Gastrocnemius medialis (tissue), 4 donors: Measurements from ENCODE around the gene LRCH3. TPM values are rescaled to one million over a fixed set of nuclear protein-coding genes. Genes with fewer than 3 reads are reported as not detected.
"Not testable (repeated sequence)": the region's sequence is repeated elsewhere in the genome, so short reads cannot be mapped to it uniquely, and the experiment has no call there.

Experiments used
- ATAC-seq, 2 donors: fragments of 150-250 bp; one replicate each; pipeline ENCODE4 v1.9.1; 2016
- DNase-seq, 2 donors: peaks; one replicate each; pipeline ENCODE4 v3.0.0-alpha.2; 2019
- H3K27ac ChIP-seq, 4 donors: fragments of 200-600 bp; sonication (generic); 1 replicate in 1 of 4; 2 replicates in 3 of 4; pipeline ENCODE4 v1.5.1; 2016 to 2018; ENCODE audit warnings: mild to moderate bottlenecking in 2 of 4, moderate library complexity in 1 of 4
- H3K27me3 ChIP-seq, 3 donors: fragments of 200-600 bp; sonication (generic) in 2 of 3; 1 replicate in 1 of 3; 2 replicates in 2 of 3; pipeline versions ENCODE4 v1.5.1 to v1.6.0; 2016 to 2019; ENCODE audit warnings: mild to moderate bottlenecking in 1 of 3, moderate library complexity in 1 of 3
- H3K36me3 ChIP-seq, 2 donors: fragments of 200-600 bp; sonication (generic) in 1 of 2; one replicate each; pipeline ENCODE4 v1.5.1; 2017 to 2018
- H3K4me1 ChIP-seq, 2 donors: fragments of 200-600 bp; sonication (generic) in 1 of 2; one replicate each; pipeline ENCODE4 v1.5.1; 2016 to 2017; ENCODE audit warnings: mild to moderate bottlenecking in 2 of 2
- H3K4me3 ChIP-seq, 4 donors: fragments of 200-600 bp; sonication (generic) in 3 of 4; 1 replicate in 1 of 4; 2 replicates in 3 of 4; pipeline ENCODE4 v1.5.1; 2016 to 2019; ENCODE audit warnings: mild to moderate bottlenecking in 2 of 4
- H3K9me3 ChIP-seq, 3 donors: fragments of 200-600 bp; sonication (generic) in 2 of 3; 1 replicate in 1 of 3; 2 replicates in 2 of 3; pipeline ENCODE4 v1.5.1; 2016 to 2019
- CTCF ChIP-seq, 5 experiments: fragments of 450-650 bp in 3 of 5; fragments of 200-600 bp in 2 of 5; sonication (generic) in 2 of 5; IDR thresholded peaks in 4 of 5; conservative IDR thresholded peaks in 1 of 5; 1 replicate in 4 of 5; 2 replicates in 1 of 5; pipeline ENCODE4 v1.5.1; 2016 to 2019; ENCODE audit warnings: antibody characterized with exemption in 5 of 5, mild to moderate bottlenecking in 3 of 5, moderate library complexity in 3 of 5
- POLR2A ChIP-seq, 2 donors: fragments of 450-650 bp; IDR thresholded peaks; one replicate each; pipeline ENCODE4 v1.6.1; 2017; ENCODE audit warnings: antibody characterized with exemption in 2 of 2, mild to moderate bottlenecking in 2 of 2, moderate library complexity in 2 of 2
- in situ Hi-C, 4 donors: fragments of 200-750 bp; cut with MboI; loops; one replicate each; pipeline versions ENCODE4 v1.15.0 to v1.8.0; 2017; ENCODE audit warnings: low sequenced_read_pairs in 4 of 4
- intact Hi-C: fragments of 100-400 bp; cut with DNase I; formaldehyde crosslinking; loops from one replicate; pipeline ENCODE4 v1.15.1; 2023; ENCODE audit warnings: low total_unique reads
- total RNA-seq, 4 donors: library from RNA; depleted of rRNA; stranded (reverse); fragments of >200 nt; gene quantifications; one replicate each; pipeline versions ENCODE4 v1.1.0 to v1.2.3, GENCODE V29; 2016

The LRCH3 gene
- total RNA-seq, 4 donors from 2014 or later = 18.0 to 126 (median 26.7) TPM

GRCh38 chr3:197906850-197907187 is 115.8 kb downstream of the LRCH3 start:
- in situ Hi-C loops = no loop called here
- intact Hi-C loops = no loop called here
- no peak overlapping the region for H3K27ac ChIP-seq

GRCh38 chr3:197907196-197907595 is 116.1 kb downstream of the LRCH3 start:
- in situ Hi-C loops = no loop called here
- ATAC-seq (no peak), DNase-seq (no peak)
- no peak overlapping the region for H3K27ac ChIP-seq
- no peaks in the 10 kb centered on the region for H3K9me3 ChIP-seq
- no peaks in the 10 kb centered on the region for H3K27me3 ChIP-seq
- H3K4me3 ChIP-seq = no peak overlapping the region
- H3K36me3 ChIP-seq = no peaks in the 10 kb centered on the region
- intact Hi-C loops = no loop called here
- TF ChIP-seq POLR2A (IDR thresholded peaks at IDR 0.05) (no peak), CTCF (IDR thresholded peaks at IDR 0.05 in 4 of 5, conservative IDR thresholded peaks at IDR 0.05 in 1 of 5) (no peak)
- no peaks in the 10 kb centered on the region for H3K4me1 ChIP-seq

More at GRCh38 chr3:197906850-197907187, 115.8 kb downstream of the LRCH3 start:
- no peaks in the 10 kb centered on the region for H3K4me1 ChIP-seq
- TF ChIP-seq POLR2A (IDR thresholded peaks at IDR 0.05) (no peak), CTCF (IDR thresholded peaks at IDR 0.05 in 4 of 5, conservative IDR thresholded peaks at IDR 0.05 in 1 of 5) (no peak)
- ATAC-seq (no peak), DNase-seq (no peak)
- H3K4me3 ChIP-seq = no peak overlapping the region
- H3K27me3 ChIP-seq = no peaks in the 10 kb centered on the region
- H3K9me3 ChIP-seq = no peaks in the 10 kb centered on the region
- no peaks in the 10 kb centered on the region for H3K36me3 ChIP-seq

GRCh38 chr3:197908550-197908949 is 117.5 kb downstream of the LRCH3 start:
- H3K4me3 ChIP-seq, intact Hi-C loops, H3K9me3 ChIP-seq, H3K36me3 ChIP-seq, H3K4me1 ChIP-seq, H3K27ac ChIP-seq, DNase-seq, ATAC-seq, H3K27me3 ChIP-seq, in situ Hi-C loops: not testable (repeated sequence)

GRCh38 chr3:197908957-197909701 is 118.1 kb downstream of the LRCH3 start:
- DNase-seq = no peak
- Histone ChIP-seq H3K27me3 (no peaks in the 10 kb centered on the region), H3K9me3 (no peaks in the 10 kb centered on the region), H3K4me1 (no peaks in the 10 kb centered on the region), H3K4me3 (no peak overlapping the region), H3K36me3 (no peaks in the 10 kb centered on the region), H3K27ac (no peak overlapping the region)
- no peak for ATAC-seq
- intact Hi-C loops (no loop called here), in situ Hi-C loops (no loop called here)
- TF ChIP-seq CTCF (IDR thresholded peaks at IDR 0.05 in 4 of 5, conservative IDR thresholded peaks at IDR 0.05 in 1 of 5) = no peak
- no peak for TF ChIP-seq POLR2A (IDR thresholded peaks at IDR 0.05)

GRCh38 chr3:197912741-197913476 is 121.9 kb downstream of the LRCH3 start:
- DNase-seq = no peak

More at GRCh38 chr3:197912741-197913476, 121.9 kb downstream of the LRCH3 start:
- Histone ChIP-seq H3K27ac (no peak overlapping the region), H3K27me3 (no peaks in the 10 kb centered on the region), H3K36me3 (no peaks in the 10 kb centered on the region), H3K4me1 (no peaks in the 10 kb centered on the region), H3K4me3 (no peak overlapping the region), H3K9me3 (no peaks in the 10 kb centered on the region)
- TF ChIP-seq CTCF (IDR thresholded peaks at IDR 0.05 in 4 of 5, conservative IDR thresholded peaks at IDR 0.05 in 1 of 5) (no peak), POLR2A (IDR thresholded peaks at IDR 0.05) (no peak)
- intact Hi-C loops = no loop called here
- in situ Hi-C loops = no loop called here
- no peak for ATAC-seq
